ENCODE results near the gene DNMBP. TPM values are rescaled to one million over a fixed set of nuclear protein-coding genes. Genes with fewer than 3 reads are reported as not detected.
A peak's percentile ranks its signal among the peaks of the same experiment; 100 is the strongest.
"Not testable (repeated sequence)": the region's sequence is repeated elsewhere in the genome, so short reads cannot be mapped to it uniquely, and the experiment has no call there.

The DNMBP gene
- total RNA-seq, 1 donor = 62.4 TPM

- no peak for TF ChIP-seq CTCF (IDR thresholded peaks at IDR 0.05; ENCODE audit: insufficient read depth, low read length)
- H3K4me3 ChIP-seq (ENCODE audit: low read depth, low read length) = no peak overlapping the region
- no peak for DNase-seq (ENCODE audit: low read depth)
Observed at GRCh38 chr10:100020142-100020885, 10.6 kb upstream of the DNMBP start.

DNA sequence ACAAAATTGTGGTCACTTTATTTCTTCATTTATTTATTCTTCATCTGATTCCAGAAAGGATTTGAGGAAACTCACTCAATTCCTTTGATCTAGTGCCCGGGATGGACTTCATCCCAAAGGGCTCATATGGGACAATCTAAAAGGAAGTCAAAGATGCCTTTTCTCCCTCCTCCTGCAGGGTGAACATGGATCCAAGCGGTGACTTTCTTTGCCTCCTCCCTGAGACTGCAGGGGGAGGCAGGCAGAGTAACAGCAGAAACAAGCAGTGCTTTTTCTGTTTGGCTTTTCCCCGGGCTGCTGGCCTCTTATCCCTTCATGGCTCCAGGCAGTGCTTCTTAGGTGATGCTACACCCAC lies 10.0 kb upstream of the DNMBP start:
- DNase-seq (ENCODE audit: low read depth) = peak; percentile 46
- peak; percentile 49 for TF ChIP-seq CTCF (IDR thresholded peaks at IDR 0.05; ENCODE audit: insufficient read depth, low read length)
- H3K4me3 ChIP-seq (ENCODE audit: low read depth, low read length) = no peak overlapping the region

GRCh38 chr10:100014071-100014762 lies 4.5 kb upstream of the DNMBP start:
- no peak for DNase-seq (ENCODE audit: low read depth)
- TF ChIP-seq CTCF (IDR thresholded peaks at IDR 0.05; ENCODE audit: insufficient read depth, low read length) = no peak
- H3K4me3 ChIP-seq (ENCODE audit: low read depth, low read length) = no peak overlapping the region

GRCh38 chr10:100013621-100014020 lies 3.9 kb upstream of the DNMBP start:
- no peak for DNase-seq (ENCODE audit: low read depth)
- no peak for TF ChIP-seq CTCF (IDR thresholded peaks at IDR 0.05; ENCODE audit: insufficient read depth, low read length)
- no peak overlapping the region for H3K4me3 ChIP-seq (ENCODE audit: low read depth, low read length)

GRCh38 chr10:100011906-100012305 lies 2.2 kb upstream of the DNMBP start:
- DNase-seq (ENCODE audit: low read depth) = not testable (repeated sequence)

DNA sequence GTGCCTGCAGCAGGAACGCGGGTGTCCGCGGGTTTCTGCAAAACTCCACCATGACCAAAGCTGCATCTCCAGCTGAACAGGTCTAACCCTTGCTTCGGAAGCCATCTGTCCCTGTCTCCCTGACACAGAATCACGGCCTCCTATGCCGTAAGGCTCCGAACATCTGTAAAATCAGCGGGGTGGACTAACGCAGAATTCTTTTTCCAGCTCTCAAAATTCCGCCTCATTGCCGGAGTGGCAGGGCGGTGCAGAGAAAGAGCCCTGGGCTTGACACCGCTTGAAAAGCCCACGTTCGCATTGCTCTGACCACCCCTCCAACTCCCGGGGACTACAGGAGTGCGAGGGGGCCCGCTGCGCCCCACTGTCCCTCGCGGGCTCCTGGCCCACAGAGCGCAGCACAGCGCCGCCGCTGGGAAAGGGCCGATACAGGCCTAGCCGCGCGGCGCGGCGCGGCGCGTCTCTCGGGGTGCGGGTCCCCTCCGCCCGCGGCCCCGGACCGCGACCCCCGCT lies 409 bp downstream of the DNMBP start:
- H3K4me3 ChIP-seq (ENCODE audit: low read depth, low read length) = peak overlapping the region; percentile 98
- peak; percentile 58 for TF ChIP-seq CTCF (IDR thresholded peaks at IDR 0.05; ENCODE audit: insufficient read depth, low read length)
- peak; percentile 48 for DNase-seq (ENCODE audit: low read depth)

More at GRCh38 chr10:100011906-100012305, 2.2 kb upstream of the DNMBP start:
- H3K4me3 ChIP-seq (ENCODE audit: low read depth, low read length) = not testable (repeated sequence)

DNA sequence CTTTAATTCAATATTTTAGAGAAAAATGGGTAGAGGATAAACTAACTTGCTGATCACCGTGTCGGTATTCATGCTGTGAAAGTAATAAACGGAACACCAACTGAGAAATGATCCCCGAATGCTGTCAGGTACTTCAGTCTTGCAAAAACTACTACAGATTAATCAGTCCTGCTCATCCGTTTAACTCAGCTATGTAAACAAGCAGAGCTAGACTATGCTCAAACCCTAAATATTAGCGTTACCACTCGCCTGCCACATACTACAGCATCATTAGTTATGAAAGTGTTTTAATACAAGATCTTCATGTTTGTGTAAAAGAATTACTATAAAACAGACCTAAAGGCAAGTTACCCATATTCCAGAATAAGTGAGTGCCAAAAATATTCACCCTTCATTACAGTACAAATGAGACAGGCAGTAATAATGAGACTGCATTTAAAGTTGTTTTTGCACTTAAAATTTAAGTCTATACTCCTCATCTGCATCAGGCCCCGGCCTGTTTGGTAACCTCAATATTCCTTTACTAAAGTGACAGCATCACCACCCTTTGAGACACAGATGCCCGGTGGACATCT lies 952 bp downstream of the DNMBP start:
- peak overlapping the region; percentile 98 for H3K4me3 ChIP-seq (ENCODE audit: low read depth, low read length)
- peak; percentile 41 for DNase-seq (ENCODE audit: low read depth)
- TF ChIP-seq CTCF (IDR thresholded peaks at IDR 0.05; ENCODE audit: insufficient read depth, low read length) = no peak
